Activated CD8-positive, alpha-beta T cell treated with anti-CD3 and anti-CD28 coated beads, Interleukin-2, amount 10 ng/mL, durations not matched to agents 7 days and 5 days (primary cell): ENCODE results near the gene VIT. TPM values are rescaled to one million over a fixed set of nuclear protein-coding genes. Genes with fewer than 3 reads are reported as not detected.

ENCODE experiments used
- ATAC-seq: fragments of 150-1000 bp; cut with Tn5 transposase; one replicate; pipeline ENCODE4 v1.10.0; 2021; ENCODE audit warnings: moderate library complexity
- CTCF ChIA-PET: fragments of 350-600 bp; sonication (Branson Sonifier 250); formaldehyde crosslinking; loops from one replicate; lab custom pipeline; 2021; ENCODE audit warnings: antibody characterized with exemption; lab: Charles Lee
- POLR2A ChIA-PET: fragments of 350-600 bp; sonication (Branson Sonifier 250); formaldehyde crosslinking; loops from one replicate; lab custom pipeline; 2021; ENCODE audit warnings: antibody characterized with exemption; lab: Charles Lee
- DNase-seq: peaks from one replicate; pipeline ENCODE4 v3.0.0-alpha.2; 2020
- H3K27ac Mint-ChIP-seq: one replicate; pipeline ENCODE4 v1.8.0; 2021; ENCODE audit warnings: mild to moderate bottlenecking, mixed read lengths
- H3K27me3 Mint-ChIP-seq: one replicate; pipeline ENCODE4 v1.8.0; 2021; ENCODE audit warnings: low read depth, mixed read lengths
- H3K36me3 Mint-ChIP-seq: one replicate; pipeline ENCODE4 v1.8.0; 2021; ENCODE audit warnings: low read depth, mixed read lengths
- H3K4me1 Mint-ChIP-seq: one replicate; pipeline ENCODE4 v1.8.0; 2021; ENCODE audit warnings: low read depth, mixed read lengths
- H3K4me3 Mint-ChIP-seq: one replicate; pipeline ENCODE4 v1.8.0; 2021; ENCODE audit warnings: mild to moderate bottlenecking, mixed read lengths
- H3K9me3 Mint-ChIP-seq: one replicate; pipeline ENCODE4 v1.8.0; 2022; ENCODE audit warnings: mixed read lengths; ENCODE audit not compliant: insufficient read depth
- total RNA-seq, 2 experiments: library from RNA; stranded (reverse); gene quantifications; one replicate each; pipeline ENCODE4 v1.2.3, GENCODE V29; 2021

VIT gene
- total RNA-seq, 2 experiments from 2014 or later, result not detected

DNA sequence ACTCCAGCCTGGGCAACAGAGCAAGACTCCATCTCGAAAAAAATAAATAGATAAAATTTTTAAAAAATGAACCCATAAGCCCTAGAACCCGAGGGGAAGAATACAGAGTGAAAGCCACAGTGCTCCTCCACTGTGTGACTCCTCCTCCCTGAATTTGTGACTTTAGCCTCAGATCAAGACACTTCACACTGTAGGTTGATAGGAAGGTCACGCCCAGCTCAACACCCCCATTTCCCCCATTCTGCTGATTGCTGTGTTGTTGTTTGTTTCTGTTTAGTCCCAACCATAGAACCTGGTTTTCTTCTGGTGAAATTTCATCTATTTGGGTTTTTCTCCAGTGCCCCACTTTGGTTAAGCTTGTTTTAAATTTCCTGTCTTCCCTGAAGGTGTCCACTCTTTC, 102.2 kb downstream of the VIT start:
- no peaks in the 10 kb centered on the region for H3K36me3 Mint-ChIP-seq
- H3K27me3 Mint-ChIP-seq, result peaks cover 21% of the 10 kb centered on the region
- H3K27ac Mint-ChIP-seq, result no peak overlapping the region
- peaks cover 2% of the 10 kb centered on the region for H3K4me1 Mint-ChIP-seq
- H3K9me3 Mint-ChIP-seq, result no peaks in the 10 kb centered on the region
- H3K4me3 Mint-ChIP-seq, result no peak overlapping the region
- DNase-seq (no peak), ATAC-seq (no peak)
- ChIA-PET POLR2A (no interaction called here), CTCF (no interaction called here)

- peaks cover 2% of the 10 kb centered on the region for H3K4me1 Mint-ChIP-seq
- no peaks in the 10 kb centered on the region for H3K9me3 Mint-ChIP-seq
- H3K27me3 Mint-ChIP-seq, result peaks cover 18% of the 10 kb centered on the region
- ChIA-PET CTCF (no interaction called here), POLR2A (no interaction called here)
- ATAC-seq (no peak), DNase-seq (no peak)
- H3K4me3 Mint-ChIP-seq, result no peak overlapping the region
- no peaks in the 10 kb centered on the region for H3K36me3 Mint-ChIP-seq
- no peak overlapping the region for H3K27ac Mint-ChIP-seq
These were observed 103.9 kb downstream of the VIT start for GRCh38 chr2:36800381-36800780.

DNA sequence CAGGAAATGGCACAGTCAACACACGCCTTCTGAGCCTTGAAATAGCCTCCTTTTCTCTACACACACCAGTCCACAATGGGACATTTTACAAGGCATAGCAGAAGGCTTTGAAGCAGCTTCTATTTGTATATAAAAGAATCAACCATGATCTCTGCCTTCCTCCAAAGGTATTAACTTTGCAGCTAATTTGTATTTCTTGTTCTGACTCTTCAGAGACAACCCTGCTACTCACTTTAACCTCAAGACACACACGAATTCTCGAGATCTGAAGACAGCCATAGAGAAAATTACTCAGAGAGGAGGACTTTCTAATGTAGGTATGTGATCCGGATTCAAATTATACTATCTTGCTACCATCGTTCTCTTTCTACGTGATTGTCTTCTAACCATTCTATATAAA, 104.6 kb downstream of the VIT start:
- peaks cover 2% of the 10 kb centered on the region for H3K4me1 Mint-ChIP-seq
- ATAC-seq, result no peak
- H3K27ac Mint-ChIP-seq, result no peak overlapping the region
- no peak for DNase-seq
- H3K9me3 Mint-ChIP-seq, result no peaks in the 10 kb centered on the region
- POLR2A ChIA-PET, result no interaction called here
- CTCF ChIA-PET, result no interaction called here
- no peaks in the 10 kb centered on the region for H3K36me3 Mint-ChIP-seq
- H3K27me3 Mint-ChIP-seq, result peaks cover 14% of the 10 kb centered on the region
- H3K4me3 Mint-ChIP-seq, result no peak overlapping the region

DNA sequence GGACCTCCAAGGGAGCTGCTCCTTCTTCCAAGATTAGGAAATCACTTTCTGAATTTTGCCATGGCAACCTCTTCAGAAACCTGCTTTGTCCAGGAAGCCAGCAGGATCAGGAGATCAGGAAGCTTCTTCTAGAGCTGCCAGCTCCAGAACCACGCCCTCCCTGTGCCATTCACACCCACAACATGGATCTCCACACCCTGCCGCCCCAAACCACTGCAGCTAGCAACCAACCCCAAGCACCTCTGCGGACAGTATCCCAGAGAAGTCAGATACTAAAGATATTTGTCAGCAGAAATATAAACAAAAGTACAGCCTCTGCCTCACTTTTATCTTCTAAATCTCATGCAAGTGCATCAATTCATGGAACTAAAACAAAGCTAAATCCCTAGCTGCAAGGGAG, 106.4 kb downstream of the VIT start:
- H3K27ac Mint-ChIP-seq, result no peak overlapping the region
- no peaks in the 10 kb centered on the region for H3K36me3 Mint-ChIP-seq
- H3K4me1 Mint-ChIP-seq, result no peaks in the 10 kb centered on the region
- H3K4me3 Mint-ChIP-seq, result no peak overlapping the region
- no peak for DNase-seq
- CTCF ChIA-PET, result interaction anchor here (1.0 to 1.5 kb wide), 4 partner anchors 9 to 32 kb away, joined by 3 to 6 read pairs (median 4); no protein-coding TSS in a partner anchor
- H3K27me3 Mint-ChIP-seq, result peaks cover 2% of the 10 kb centered on the region
- POLR2A ChIA-PET, result no interaction called here
- H3K9me3 Mint-ChIP-seq, result no peaks in the 10 kb centered on the region
- ATAC-seq, result no peak

- H3K9me3 Mint-ChIP-seq, result no peaks in the 10 kb centered on the region
- no peaks in the 10 kb centered on the region for H3K4me1 Mint-ChIP-seq
- no peak overlapping the region for H3K4me3 Mint-ChIP-seq
- H3K27me3 Mint-ChIP-seq, result no peaks in the 10 kb centered on the region
- no peaks in the 10 kb centered on the region for H3K36me3 Mint-ChIP-seq
- ChIA-PET POLR2A (no interaction called here), CTCF (no interaction called here)
- DNase-seq (no peak), ATAC-seq (no peak)
- no peak overlapping the region for H3K27ac Mint-ChIP-seq
These were observed 109.2 kb downstream of the VIT start for GRCh38 chr2:36805635-36806224.

DNA sequence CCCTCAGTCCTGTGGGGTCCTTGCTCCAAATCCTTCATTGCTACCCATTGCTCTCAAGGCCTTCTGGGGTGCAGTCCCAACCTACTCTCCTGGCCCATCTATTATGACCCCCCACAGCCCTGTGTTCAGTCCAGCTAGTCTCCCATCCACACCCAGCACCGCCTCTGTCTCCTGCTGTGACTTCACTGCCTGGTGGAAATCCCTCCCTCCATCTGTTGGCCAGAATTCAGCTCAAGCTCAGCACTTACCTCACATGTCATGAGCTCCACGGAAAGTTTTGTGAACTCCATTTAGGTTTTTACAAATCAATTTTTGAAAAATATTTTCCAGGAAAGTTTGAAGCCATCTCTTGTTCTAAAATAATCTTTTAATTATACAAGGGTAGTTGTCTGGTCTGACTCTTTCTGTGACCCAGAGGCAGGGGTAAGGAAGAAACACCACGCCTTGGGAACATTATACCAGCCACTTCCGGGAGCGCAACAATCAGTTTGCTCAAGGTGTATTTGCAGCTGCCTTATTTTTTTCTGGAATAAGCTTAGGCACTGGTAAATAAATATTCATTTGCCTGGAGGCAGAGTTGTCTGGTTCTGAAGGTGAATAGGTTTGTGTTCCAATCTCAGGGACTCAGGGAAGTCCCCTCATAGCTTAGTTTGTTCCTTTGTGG, 110.8 kb downstream of the VIT start:
- Mint-ChIP-seq H3K36me3 (no peaks in the 10 kb centered on the region), H3K4me3 (no peak overlapping the region), H3K4me1 (no peaks in the 10 kb centered on the region), H3K27me3 (no peaks in the 10 kb centered on the region), H3K9me3 (no peaks in the 10 kb centered on the region), H3K27ac (no peak overlapping the region)
- ChIA-PET POLR2A (no interaction called here), CTCF (interaction anchor here (1.2 kb wide), 1 partner anchor 28 kb away, joined by 3 read pairs; no protein-coding TSS in a partner anchor)
- DNase-seq (no peak), ATAC-seq (no peak)

DNA sequence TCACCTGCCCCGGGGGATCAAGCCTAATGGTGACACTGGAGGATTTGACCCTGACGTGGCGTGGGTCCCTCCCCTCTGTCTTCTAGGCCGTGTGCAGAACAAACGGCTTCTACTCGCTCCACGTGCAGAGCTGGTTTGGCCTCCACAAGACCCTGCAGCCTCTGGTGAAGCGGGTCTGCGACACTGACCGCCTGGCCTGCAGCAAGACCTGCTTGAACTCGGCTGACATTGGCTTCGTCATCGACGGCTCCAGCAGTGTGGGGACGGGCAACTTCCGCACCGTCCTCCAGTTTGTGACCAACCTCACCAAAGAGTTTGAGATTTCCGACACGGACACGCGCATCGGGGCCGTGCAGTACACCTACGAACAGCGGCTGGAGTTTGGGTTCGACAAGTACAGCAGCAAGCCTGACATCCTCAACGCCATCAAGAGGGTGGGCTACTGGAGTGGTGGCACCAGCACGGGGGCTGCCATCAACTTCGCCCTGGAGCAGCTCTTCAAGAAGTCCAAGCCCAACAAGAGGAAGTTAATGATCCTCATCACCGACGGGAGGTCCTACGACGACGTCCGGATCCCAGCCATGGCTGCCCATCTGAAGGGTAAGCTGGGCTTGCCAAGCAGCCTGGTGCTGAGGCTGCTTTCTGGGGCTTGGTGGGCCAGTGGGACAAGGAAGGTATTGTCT, 112.0 kb downstream of the VIT start:
- no peaks in the 10 kb centered on the region for H3K4me1 Mint-ChIP-seq
- H3K9me3 Mint-ChIP-seq, result no peaks in the 10 kb centered on the region
- CTCF ChIA-PET, result no interaction called here
- H3K36me3 Mint-ChIP-seq, result no peaks in the 10 kb centered on the region
- POLR2A ChIA-PET, result no interaction called here
- no peak for DNase-seq
- H3K27me3 Mint-ChIP-seq, result no peaks in the 10 kb centered on the region
- H3K4me3 Mint-ChIP-seq, result no peak overlapping the region
- H3K27ac Mint-ChIP-seq, result no peak overlapping the region
- ATAC-seq, result no peak

DNA sequence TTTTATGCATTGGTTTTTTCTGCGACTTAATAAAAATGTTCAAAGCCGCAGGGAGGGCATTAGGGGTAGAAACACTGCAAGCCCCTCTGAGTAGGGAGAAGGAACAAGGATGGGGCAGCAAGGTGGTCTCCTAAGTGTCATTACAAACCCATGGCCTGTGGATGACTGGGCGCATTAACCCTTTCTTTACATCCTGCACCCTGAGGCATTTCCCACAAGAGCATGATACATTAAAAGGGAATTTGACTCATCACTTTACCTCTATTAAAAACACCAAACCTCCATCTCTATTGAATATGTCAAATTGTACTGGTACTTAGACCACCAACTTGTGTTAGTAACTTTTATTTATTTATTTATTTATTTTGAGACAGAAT, 112.5 kb downstream of the VIT start:
- ChIA-PET CTCF (no interaction called here), POLR2A (no interaction called here)
- ATAC-seq, result no peak
- Mint-ChIP-seq H3K4me1 (no peaks in the 10 kb centered on the region), H3K27ac (no peak overlapping the region), H3K4me3 (no peak overlapping the region), H3K9me3 (no peaks in the 10 kb centered on the region), H3K36me3 (no peaks in the 10 kb centered on the region), H3K27me3 (no peaks in the 10 kb centered on the region)
- DNase-seq, result no peak

GRCh38 chr2:36811071-36811470, 114.6 kb downstream of the VIT start:
- Mint-ChIP-seq H3K36me3 (no peaks in the 10 kb centered on the region), H3K4me3 (no peak overlapping the region), H3K27me3 (no peaks in the 10 kb centered on the region), H3K9me3 (no peaks in the 10 kb centered on the region), H3K4me1 (no peaks in the 10 kb centered on the region), H3K27ac (no peak overlapping the region)
- DNase-seq, result no peak
- CTCF ChIA-PET, result interaction anchor here (1.6 kb wide), 1 partner anchor 10 kb away, joined by 5 read pairs; no protein-coding TSS in a partner anchor
- POLR2A ChIA-PET, result no interaction called here
- ATAC-seq, result no peak

DNA sequence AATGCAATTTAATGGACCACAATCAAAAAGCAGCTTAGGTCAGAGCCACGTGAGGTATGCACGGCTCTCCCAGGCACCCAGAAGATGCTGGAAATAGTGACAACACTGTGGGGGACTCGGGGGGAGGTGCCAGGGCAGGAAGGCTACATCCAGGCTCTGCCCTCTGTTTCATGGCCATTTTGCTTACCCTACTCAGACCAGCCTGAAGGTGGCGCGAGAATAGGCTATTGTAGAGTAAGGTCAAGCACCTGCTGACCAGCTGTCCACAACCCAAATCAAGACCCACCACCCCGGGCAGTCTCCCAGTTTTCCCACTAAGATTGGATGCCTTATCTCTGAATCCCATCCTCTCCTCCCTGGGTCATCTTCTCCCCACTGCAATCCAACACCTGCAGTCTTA, 115.7 kb downstream of the VIT start:
- CTCF ChIA-PET, result interaction anchor here (0.7 to 1.6 kb wide), 2 partner anchors 9 to 10 kb away, joined by 3 to 5 read pairs; no protein-coding TSS in a partner anchor
- H3K4me3 Mint-ChIP-seq, result no peak overlapping the region
- no peak for DNase-seq
- H3K27me3 Mint-ChIP-seq, result no peaks in the 10 kb centered on the region
- no peaks in the 10 kb centered on the region for H3K9me3 Mint-ChIP-seq
- POLR2A ChIA-PET, result no interaction called here
- H3K36me3 Mint-ChIP-seq, result no peaks in the 10 kb centered on the region
- no peak overlapping the region for H3K27ac Mint-ChIP-seq
- no peaks in the 10 kb centered on the region for H3K4me1 Mint-ChIP-seq
- ATAC-seq, result no peak

GRCh38 chr2:36818542-36818941, 122.0 kb downstream of the VIT start:
- no peak for ATAC-seq
- ChIA-PET CTCF (no interaction called here), POLR2A (no interaction called here)
- H3K4me1 Mint-ChIP-seq, result no peaks in the 10 kb centered on the region
- H3K27me3 Mint-ChIP-seq, result no peaks in the 10 kb centered on the region
- DNase-seq, result no peak
- no peaks in the 10 kb centered on the region for H3K36me3 Mint-ChIP-seq
- no peak overlapping the region for H3K4me3 Mint-ChIP-seq
- H3K9me3 Mint-ChIP-seq, result no peaks in the 10 kb centered on the region
- H3K27ac Mint-ChIP-seq, result no peak overlapping the region

DNA sequence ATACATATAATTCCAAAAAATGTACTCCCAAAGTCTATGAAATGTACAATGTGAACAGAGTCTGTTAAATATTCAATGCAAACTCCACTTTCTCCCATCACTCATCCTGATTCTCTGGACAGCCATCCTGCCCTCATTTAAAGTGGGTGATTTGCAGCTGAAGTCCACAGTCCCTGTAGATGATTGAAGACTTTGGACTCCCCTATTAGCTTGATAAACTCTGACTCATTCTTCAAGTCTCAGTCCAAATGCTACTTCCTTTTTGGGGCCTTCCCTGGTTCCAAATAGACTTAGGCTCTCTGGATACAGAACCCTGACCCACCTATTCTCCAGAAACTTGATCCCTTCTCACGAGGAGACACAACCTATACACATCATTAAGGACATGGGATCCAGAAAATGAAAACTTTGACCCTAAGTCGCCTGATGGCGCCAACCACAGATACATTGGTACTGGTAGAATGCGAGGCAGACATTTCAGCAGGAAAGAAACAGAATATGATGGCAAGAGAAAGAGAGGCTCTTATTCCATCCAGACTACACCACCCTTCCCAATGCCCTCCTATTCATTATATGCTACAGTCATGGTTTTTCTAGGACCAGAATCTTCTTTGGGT, 122.7 kb downstream of the VIT start:
- Mint-ChIP-seq H3K27me3 (peaks cover 2% of the 10 kb centered on the region), H3K27ac (no peak overlapping the region), H3K4me3 (no peak overlapping the region), H3K36me3 (no peaks in the 10 kb centered on the region), H3K9me3 (no peaks in the 10 kb centered on the region), H3K4me1 (no peaks in the 10 kb centered on the region)
- CTCF ChIA-PET, result no interaction called here
- no peak for ATAC-seq
- POLR2A ChIA-PET, result no interaction called here
- DNase-seq, result no peak
